ENCODE measurements around the gene CDKL1.

GRCh38 chr14:50345846-50346422, 50.7 kb downstream of the CDKL1 start:
- no peak for TF ChIP-seq NFRKB (IDR thresholded peaks at IDR 0.05)
- no peak for TF ChIP-seq SUZ12 (IDR thresholded peaks at IDR 0.05)
- TF ChIP-seq ARNT (IDR thresholded peaks at IDR 0.05): no peak
- no peak for TF ChIP-seq FOXK2 (IDR thresholded peaks at IDR 0.05)
- no peak for TF ChIP-seq BHLHE40 (IDR thresholded peaks at IDR 0.05; ENCODE audit: borderline replicate concordance)
- no peak for TF ChIP-seq HDGF (IDR thresholded peaks at IDR 0.05; ENCODE audit: borderline replicate concordance)
- TF ChIP-seq FOXA1 (IDR thresholded peaks at IDR 0.05): no peak
- TF ChIP-seq ELF4 (IDR thresholded peaks at IDR 0.05): no peak
- TF ChIP-seq ZNF384 (IDR thresholded peaks at IDR 0.05): no peak
- no peak for TF ChIP-seq TARDBP (IDR thresholded peaks at IDR 0.05)
- no peak for TF ChIP-seq FOXM1 (IDR thresholded peaks at IDR 0.05; ENCODE audit: borderline replicate concordance)
- TF ChIP-seq SP1 (IDR thresholded peaks at IDR 0.05): no peak
- TF ChIP-seq PKNOX1 (IDR thresholded peaks at IDR 0.05): no peak
